ENCODE measurements around the gene SHD. TPM values are rescaled to one million over a fixed set of nuclear protein-coding genes. Genes with fewer than 3 reads are reported as not detected.
A peak's percentile ranks its signal among the peaks of the same experiment; 100 is the strongest.

SHD gene
- total and polyA plus RNA-seq, 9 of the 15 experiments (the other 6 are each of a cell fraction or from before 2014, with no cell fraction given): 0.05 to 0.62 (median 0.15) TPM; not detected in 5

DNA sequence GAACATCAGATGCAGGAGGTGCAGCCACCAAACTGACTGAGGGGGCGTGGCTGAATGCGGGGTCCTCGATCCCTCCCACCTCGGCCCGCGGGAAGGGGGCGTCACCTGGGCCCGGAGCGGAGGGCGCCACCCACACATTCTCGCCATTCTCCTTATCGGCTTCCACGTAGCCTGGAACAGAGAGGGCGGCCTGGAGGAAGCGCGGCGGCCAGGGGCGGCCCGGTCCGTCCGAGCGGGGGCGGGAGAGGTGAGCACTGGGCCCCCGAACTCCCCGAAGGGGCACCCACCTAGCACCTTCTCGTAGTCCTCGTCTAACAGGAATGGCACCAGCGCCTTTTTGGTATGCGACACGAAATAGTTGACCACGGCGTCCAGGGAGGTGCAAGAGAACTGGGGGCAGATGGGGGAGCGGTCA lies 47.8 kb downstream of the SHD start (continued):
- TF ChIP-seq ILK (tag; IDR thresholded peaks at IDR 0.05; ENCODE audit: borderline replicate concordance, low read depth): no peak
- TF ChIP-seq, protein P1, sequence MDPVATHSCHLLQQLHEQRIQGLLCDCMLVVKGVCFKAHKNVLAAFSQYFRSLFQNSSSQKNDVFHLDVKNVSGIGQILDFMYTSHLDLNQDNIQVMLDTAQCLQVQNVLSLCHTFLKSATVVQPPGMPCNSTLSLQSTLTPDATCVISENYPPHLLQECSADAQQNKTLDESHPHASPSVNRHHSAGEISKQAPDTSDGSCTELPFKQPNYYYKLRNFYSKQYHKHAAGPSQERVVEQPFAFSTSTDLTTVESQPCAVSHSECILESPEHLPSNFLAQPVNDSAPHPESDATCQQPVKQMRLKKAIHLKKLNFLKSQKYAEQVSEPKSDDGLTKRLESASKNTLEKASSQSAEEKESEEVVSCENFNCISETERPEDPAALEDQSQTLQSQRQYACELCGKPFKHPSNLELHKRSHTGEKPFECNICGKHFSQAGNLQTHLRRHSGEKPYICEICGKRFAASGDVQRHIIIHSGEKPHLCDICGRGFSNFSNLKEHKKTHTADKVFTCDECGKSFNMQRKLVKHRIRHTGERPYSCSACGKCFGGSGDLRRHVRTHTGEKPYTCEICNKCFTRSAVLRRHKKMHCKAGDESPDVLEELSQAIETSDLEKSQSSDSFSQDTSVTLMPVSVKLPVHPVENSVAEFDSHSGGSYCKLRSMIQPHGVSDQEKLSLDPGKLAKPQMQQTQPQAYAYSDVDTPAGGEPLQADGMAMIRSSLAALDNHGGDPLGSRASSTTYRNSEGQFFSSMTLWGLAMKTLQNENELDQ (CRISPR knock-in tag; IDR thresholded peaks at IDR 0.05; ENCODE audit: borderline replicate concordance): no peak
- TF ChIP-seq SMAD3 (CRISPR knock-in tag; conservative IDR thresholded peaks at IDR 0.05): no peak
- no peak for TF ChIP-seq GTF2F1 (IDR thresholded peaks at IDR 0.05; ENCODE audit: low read depth, low read length)
- TF ChIP-seq BRCA1 (IDR thresholded peaks at IDR 0.05): no peak
- no peak for TF ChIP-seq BRCA1 (CRISPR knock-in tag; IDR thresholded peaks at IDR 0.05)
- no peak for TF ChIP-seq ZC3H4 (CRISPR knock-in tag; IDR thresholded peaks at IDR 0.05; ENCODE audit: borderline replicate concordance)
- no peak for TF ChIP-seq RAD51 (IDR thresholded peaks at IDR 0.05; ENCODE audit: borderline replicate concordance, low read depth)
- TF ChIP-seq ZNF146 (CRISPR knock-in tag; IDR thresholded peaks at IDR 0.05; ENCODE audit: unreplicated experiment): no peak
- TF ChIP-seq, protein P2, sequence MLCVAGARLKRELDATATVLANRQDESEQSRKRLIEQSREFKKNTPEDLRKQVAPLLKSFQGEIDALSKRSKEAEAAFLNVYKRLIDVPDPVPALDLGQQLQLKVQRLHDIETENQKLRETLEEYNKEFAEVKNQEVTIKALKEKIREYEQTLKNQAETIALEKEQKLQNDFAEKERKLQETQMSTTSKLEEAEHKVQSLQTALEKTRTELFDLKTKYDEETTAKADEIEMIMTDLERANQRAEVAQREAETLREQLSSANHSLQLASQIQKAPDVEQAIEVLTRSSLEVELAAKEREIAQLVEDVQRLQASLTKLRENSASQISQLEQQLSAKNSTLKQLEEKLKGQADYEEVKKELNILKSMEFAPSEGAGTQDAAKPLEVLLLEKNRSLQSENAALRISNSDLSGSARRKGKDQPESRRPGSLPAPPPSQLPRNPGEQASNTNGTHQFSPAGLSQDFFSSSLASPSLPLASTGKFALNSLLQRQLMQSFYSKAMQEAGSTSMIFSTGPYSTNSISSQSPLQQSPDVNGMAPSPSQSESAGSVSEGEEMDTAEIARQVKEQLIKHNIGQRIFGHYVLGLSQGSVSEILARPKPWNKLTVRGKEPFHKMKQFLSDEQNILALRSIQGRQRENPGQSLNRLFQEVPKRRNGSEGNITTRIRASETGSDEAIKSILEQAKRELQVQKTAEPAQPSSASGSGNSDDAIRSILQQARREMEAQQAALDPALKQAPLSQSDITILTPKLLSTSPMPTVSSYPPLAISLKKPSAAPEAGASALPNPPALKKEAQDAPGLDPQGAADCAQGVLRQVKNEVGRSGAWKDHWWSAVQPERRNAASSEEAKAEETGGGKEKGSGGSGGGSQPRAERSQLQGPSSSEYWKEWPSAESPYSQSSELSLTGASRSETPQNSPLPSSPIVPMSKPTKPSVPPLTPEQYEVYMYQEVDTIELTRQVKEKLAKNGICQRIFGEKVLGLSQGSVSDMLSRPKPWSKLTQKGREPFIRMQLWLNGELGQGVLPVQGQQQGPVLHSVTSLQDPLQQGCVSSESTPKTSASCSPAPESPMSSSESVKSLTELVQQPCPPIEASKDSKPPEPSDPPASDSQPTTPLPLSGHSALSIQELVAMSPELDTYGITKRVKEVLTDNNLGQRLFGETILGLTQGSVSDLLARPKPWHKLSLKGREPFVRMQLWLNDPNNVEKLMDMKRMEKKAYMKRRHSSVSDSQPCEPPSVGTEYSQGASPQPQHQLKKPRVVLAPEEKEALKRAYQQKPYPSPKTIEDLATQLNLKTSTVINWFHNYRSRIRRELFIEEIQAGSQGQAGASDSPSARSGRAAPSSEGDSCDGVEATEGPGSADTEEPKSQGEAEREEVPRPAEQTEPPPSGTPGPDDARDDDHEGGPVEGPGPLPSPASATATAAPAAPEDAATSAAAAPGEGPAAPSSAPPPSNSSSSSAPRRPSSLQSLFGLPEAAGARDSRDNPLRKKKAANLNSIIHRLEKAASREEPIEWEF (CRISPR knock-in tag; IDR thresholded peaks at IDR 0.05): no peak
- no peak for TF ChIP-seq RCOR1 (IDR thresholded peaks at IDR 0.05; ENCODE audit: borderline replicate concordance in 1 of 2, low read depth in 2 of 2, low read length in 2 of 2)
- no peak for TF ChIP-seq ASH1L (IDR thresholded peaks at IDR 0.05; ENCODE audit: borderline replicate concordance, low read depth, partially characterized antibody)
- TF ChIP-seq, protein P3, sequence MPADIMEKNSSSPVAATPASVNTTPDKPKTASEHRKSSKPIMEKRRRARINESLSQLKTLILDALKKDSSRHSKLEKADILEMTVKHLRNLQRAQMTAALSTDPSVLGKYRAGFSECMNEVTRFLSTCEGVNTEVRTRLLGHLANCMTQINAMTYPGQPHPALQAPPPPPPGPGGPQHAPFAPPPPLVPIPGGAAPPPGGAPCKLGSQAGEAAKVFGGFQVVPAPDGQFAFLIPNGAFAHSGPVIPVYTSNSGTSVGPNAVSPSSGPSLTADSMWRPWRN (IDR thresholded peaks at IDR 0.05; ENCODE audit: low read depth): no peak
- no peak for TF ChIP-seq ZNF583 (CRISPR knock-in tag; IDR thresholded peaks at IDR 0.05)
- no peak for TF ChIP-seq RHOXF2B (CRISPR knock-in tag; conservative IDR thresholded peaks at IDR 0.05)
- peak; percentile 13 for TF ChIP-seq HNRNPLL (IDR thresholded peaks at IDR 0.05; ENCODE audit: low read depth, low read length, poor library complexity, severe bottlenecking)
- TF ChIP-seq ATF1 (CRISPR knock-in tag; IDR thresholded peaks at IDR 0.05): no peak
- TF ChIP-seq ATF1 (tag; IDR thresholded peaks at IDR 0.05): peak; percentile 85
- TF ChIP-seq, protein P4, sequence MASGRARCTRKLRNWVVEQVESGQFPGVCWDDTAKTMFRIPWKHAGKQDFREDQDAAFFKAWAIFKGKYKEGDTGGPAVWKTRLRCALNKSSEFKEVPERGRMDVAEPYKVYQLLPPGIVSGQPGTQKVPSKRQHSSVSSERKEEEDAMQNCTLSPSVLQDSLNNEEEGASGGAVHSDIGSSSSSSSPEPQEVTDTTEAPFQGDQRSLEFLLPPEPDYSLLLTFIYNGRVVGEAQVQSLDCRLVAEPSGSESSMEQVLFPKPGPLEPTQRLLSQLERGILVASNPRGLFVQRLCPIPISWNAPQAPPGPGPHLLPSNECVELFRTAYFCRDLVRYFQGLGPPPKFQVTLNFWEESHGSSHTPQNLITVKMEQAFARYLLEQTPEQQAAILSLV (tag; IDR thresholded peaks at IDR 0.05): no peak
- no peak; the same call in 1 of the 2 replicates for TF ChIP-seq KAT7 (CRISPR knock-in tag; IDR thresholded peaks at IDR 0.05; ENCODE audit: borderline replicate concordance)
- TF ChIP-seq GABPA (tag; conservative IDR thresholded peaks at IDR 0.05; ENCODE audit: low read depth): no peak
